Vagina (tissue), 2 donors: ENCODE results near the gene HESX1. TPM values are rescaled to one million over a fixed set of nuclear protein-coding genes. Genes with fewer than 3 reads are reported as not detected.
A peak's percentile ranks its signal among the peaks of the same experiment; 100 is the strongest.

Experiments
- DNase-seq, 2 donors: peaks; one replicate each; pipeline ENCODE4 v3.0.0-alpha.2; 2017; ENCODE audit errors: extremely low spot score in 2 of 2
- H3K27ac ChIP-seq: fragments of 200-600 bp; sonication (generic); one replicate; pipeline ENCODE4 v1.5.1; 2019
- H3K27me3 ChIP-seq: fragments of 200-600 bp; sonication (generic); one replicate; pipeline ENCODE4 v1.5.1; 2019
- H3K36me3 ChIP-seq, 2 donors: fragments of 200-600 bp; sonication (generic); one replicate each; pipeline ENCODE4 v1.5.1; 2017 to 2019
- H3K4me1 ChIP-seq: fragments of 200-600 bp; sonication (generic); one replicate; pipeline ENCODE4 v1.5.1; 2019
- H3K4me3 ChIP-seq, 2 donors: fragments of 200-600 bp; sonication (generic); 1 replicate in 1 of 2; 2 replicates in 1 of 2; pipeline ENCODE4 v1.5.1; 2016 to 2019
- H3K9me3 ChIP-seq: fragments of 200-600 bp; sonication (generic); one replicate; pipeline ENCODE4 v1.5.1; 2019
- CTCF ChIP-seq, 3 experiments: fragments of 450-650 bp in 2 of 3; fragments of 200-600 bp in 1 of 3; sonication (generic) in 1 of 3; IDR thresholded peaks; one replicate each; pipeline ENCODE4 v1.5.1; 2017 to 2019; ENCODE audit warnings: antibody characterized with exemption in 3 of 3, mild to moderate bottlenecking in 2 of 3, moderate library complexity in 2 of 3
- POLR2A ChIP-seq, 2 donors: fragments of 450-650 bp; IDR thresholded peaks; one replicate each; pipeline ENCODE4 v1.6.1; 2017; ENCODE audit warnings: antibody characterized with exemption in 2 of 2, mild to moderate bottlenecking in 2 of 2, moderate library complexity in 2 of 2
- POLR2AphosphoS5 ChIP-seq, 2 donors: sonication (generic); formaldehyde crosslinking; IDR thresholded peaks; one replicate each; pipeline ENCODE4 v1.9.0; 2017; ENCODE audit warnings: antibody characterized with exemption in 2 of 2, mild to moderate bottlenecking in 2 of 2, low read depth in 1 of 2; ENCODE audit not compliant: insufficient read depth in 1 of 2
- intact Hi-C: fragments of 100-400 bp; cut with DNase I; formaldehyde crosslinking; loops from one replicate; pipeline ENCODE4 v1.15.1; 2023
- total RNA-seq: library from RNA; depleted of rRNA; stranded (reverse); fragments of >200 nt; gene quantifications from one replicate; pipeline ENCODE4 v1.2.3, GENCODE V29; 2016

The HESX1 gene
- total RNA-seq, 1 donor from 2014 or later: not detected

GRCh38 chr3:57160076-57160764 lies 39.6 kb downstream of the HESX1 start:
- Histone ChIP-seq H3K4me1 (peaks cover 76% of the 10 kb centered on the region), H3K4me3 (no peak overlapping the region), H3K27me3 (no peaks in the 10 kb centered on the region), H3K9me3 (no peaks in the 10 kb centered on the region), H3K36me3 (no peaks in the 10 kb centered on the region), H3K27ac (peak overlapping the region; percentile 70)
- DNase-seq: no peak
- intact Hi-C loops: loop anchor here (10.0 kb wide), 1 partner anchor 155 kb away; no protein-coding TSS in a partner anchor
- no peak for TF ChIP-seq CTCF (IDR thresholded peaks at IDR 0.05)
- peak in 1 of 2 donors; percentile 35 for TF ChIP-seq POLR2AphosphoS5 (IDR thresholded peaks at IDR 0.05; ENCODE audit: insufficient read depth in 1 of 2, low read depth in 1 of 2)

- H3K9me3 ChIP-seq: no peaks in the 10 kb centered on the region
- peak in 1 of 2 donors; percentile 14 for TF ChIP-seq POLR2AphosphoS5 (IDR thresholded peaks at IDR 0.05; ENCODE audit: insufficient read depth in 1 of 2, low read depth in 1 of 2)
- no peak for TF ChIP-seq POLR2A (IDR thresholded peaks at IDR 0.05)
- no peak overlapping the region for H3K4me3 ChIP-seq
- H3K27me3 ChIP-seq: no peaks in the 10 kb centered on the region
- no peak for DNase-seq
- H3K36me3 ChIP-seq: no peaks in the 10 kb centered on the region
- intact Hi-C loops: no loop called here
- H3K4me1 ChIP-seq: peaks cover 68% of the 10 kb centered on the region
- H3K27ac ChIP-seq: peak overlapping the region; percentile 70
Measured at GRCh38 chr3:57158813-57159738, 40.7 kb downstream of the HESX1 start.

GRCh38 chr3:57158325-57158724 lies 41.5 kb downstream of the HESX1 start:
- H3K36me3 ChIP-seq: no peaks in the 10 kb centered on the region
- H3K4me1 ChIP-seq: peaks cover 60% of the 10 kb centered on the region
- TF ChIP-seq CTCF (IDR thresholded peaks at IDR 0.05): no peak
- no peak for TF ChIP-seq POLR2AphosphoS5 (IDR thresholded peaks at IDR 0.05; ENCODE audit: insufficient read depth in 1 of 2, low read depth in 1 of 2)
- no peak for TF ChIP-seq POLR2A (IDR thresholded peaks at IDR 0.05)
- intact Hi-C loops: no loop called here
- H3K9me3 ChIP-seq: no peaks in the 10 kb centered on the region
- no peak overlapping the region for H3K27ac ChIP-seq
- no peaks in the 10 kb centered on the region for H3K27me3 ChIP-seq
- H3K4me3 ChIP-seq: no peak overlapping the region
- DNase-seq: no peak

GRCh38 chr3:57157545-57157944 lies 42.2 kb downstream of the HESX1 start:
- Histone ChIP-seq H3K4me3 (no peak overlapping the region), H3K4me1 (peaks cover 54% of the 10 kb centered on the region), H3K27ac (peak overlapping the region; percentile 41), H3K27me3 (no peaks in the 10 kb centered on the region), H3K9me3 (no peaks in the 10 kb centered on the region), H3K36me3 (no peaks in the 10 kb centered on the region)
- DNase-seq: no peak
- no peak for TF ChIP-seq POLR2AphosphoS5 (IDR thresholded peaks at IDR 0.05; ENCODE audit: insufficient read depth in 1 of 2, low read depth in 1 of 2)
- TF ChIP-seq CTCF (IDR thresholded peaks at IDR 0.05): no peak
- no peak for TF ChIP-seq POLR2A (IDR thresholded peaks at IDR 0.05)
- intact Hi-C loops: no loop called here

- Histone ChIP-seq H3K4me1 (peaks cover 41% of the 10 kb centered on the region), H3K27ac (no peak overlapping the region), H3K9me3 (no peaks in the 10 kb centered on the region), H3K36me3 (no peaks in the 10 kb centered on the region), H3K27me3 (no peaks in the 10 kb centered on the region), H3K4me3 (no peak overlapping the region)
- no peak for TF ChIP-seq CTCF (IDR thresholded peaks at IDR 0.05)
- no peak for TF ChIP-seq POLR2AphosphoS5 (IDR thresholded peaks at IDR 0.05; ENCODE audit: insufficient read depth in 1 of 2, low read depth in 1 of 2)
- no peak for TF ChIP-seq POLR2A (IDR thresholded peaks at IDR 0.05)
- DNase-seq: no peak
- intact Hi-C loops: no loop called here
Measured at GRCh38 chr3:57155310-57155643, 44.5 kb downstream of the HESX1 start.
